NCI-H2227 (cell line): ENCODE results near the gene FRRS1L.

Source experiments
- DNase-seq: peaks from one replicate; lab custom pipeline; 2025; ENCODE audit not compliant: unreplicated experiment; lab: John Stamatoyannopoulos, UW

The FRRS1L gene

DNA sequence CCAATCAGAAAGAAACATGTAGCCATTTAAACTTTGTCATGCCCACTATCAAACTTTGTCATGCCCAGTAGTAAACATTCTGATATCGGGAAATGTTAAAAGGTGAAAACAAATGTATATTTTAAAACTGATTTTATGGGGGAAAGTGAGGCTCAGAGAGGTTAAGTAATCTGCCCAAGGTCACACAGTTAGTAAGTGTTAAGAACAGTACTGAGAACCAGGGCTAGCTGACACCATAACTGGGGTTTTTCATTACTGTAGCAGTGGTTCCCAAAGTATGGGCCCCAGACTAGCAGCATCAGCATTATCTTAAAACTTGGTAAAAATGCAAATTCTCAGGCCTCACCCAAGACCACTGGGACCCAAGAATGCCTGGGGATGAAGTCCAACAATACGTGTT is 9.9 kb upstream of the FRRS1L start:
- DNase-seq = no peak

DNA sequence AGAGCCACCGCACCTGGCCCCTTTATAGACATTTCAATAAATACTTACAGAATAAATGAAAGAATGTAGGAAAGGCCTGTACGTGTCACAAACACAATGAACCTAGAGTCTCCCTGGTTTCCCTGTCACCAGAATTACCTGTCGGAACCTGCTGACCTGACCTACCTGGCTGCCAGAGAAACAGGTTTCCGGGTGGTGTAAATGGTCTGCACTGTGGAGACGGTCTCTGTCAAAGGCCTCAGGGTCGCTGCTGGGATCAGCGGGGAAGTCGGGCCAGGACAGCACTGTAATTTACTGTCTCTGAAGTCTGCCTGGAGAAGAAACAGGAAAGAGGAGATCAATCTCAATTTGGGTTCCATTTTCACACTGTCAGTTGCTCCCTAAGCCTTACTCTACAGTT is 9.3 kb upstream of the FRRS1L start:
- no peak for DNase-seq

DNA sequence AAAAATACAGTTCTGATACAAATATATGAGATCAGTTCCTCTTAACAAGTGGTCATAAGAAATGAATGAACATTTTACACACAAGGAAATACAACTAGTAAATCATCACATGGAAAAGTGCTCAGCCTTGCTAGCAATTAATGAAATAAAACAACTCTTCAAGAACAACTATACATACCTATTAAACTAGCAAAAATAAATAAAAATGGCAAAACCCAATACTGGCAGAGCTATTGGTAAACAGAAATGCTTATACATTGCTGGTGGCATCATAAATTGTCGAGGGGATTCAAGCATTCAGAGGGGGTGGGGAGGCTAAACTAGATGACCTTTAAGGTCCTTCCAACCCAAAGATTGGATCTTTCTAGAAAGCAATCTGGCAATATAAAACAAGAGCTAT is 5.9 kb upstream of the FRRS1L start:
- DNase-seq = no peak

DNA sequence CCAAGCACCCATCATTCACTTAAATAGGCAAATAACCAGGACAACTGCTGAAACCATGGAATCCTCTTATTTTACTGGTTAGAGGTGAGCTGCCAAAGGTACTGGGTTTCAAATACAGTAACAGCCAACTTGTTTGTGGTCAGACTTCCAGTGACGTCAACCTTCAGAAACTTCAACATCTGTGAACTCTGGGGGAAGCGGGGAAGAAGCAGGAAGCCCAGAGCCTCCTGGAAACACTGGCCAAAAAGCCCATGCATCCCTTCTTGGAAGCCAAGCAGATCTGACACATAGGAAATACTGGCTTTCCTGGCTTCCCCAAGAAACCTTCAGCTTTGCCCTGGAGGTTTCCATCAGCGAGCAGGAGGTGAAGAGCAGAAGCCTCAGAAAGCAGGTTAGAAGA is 4.9 kb upstream of the FRRS1L start:
- DNase-seq = no peak

DNA sequence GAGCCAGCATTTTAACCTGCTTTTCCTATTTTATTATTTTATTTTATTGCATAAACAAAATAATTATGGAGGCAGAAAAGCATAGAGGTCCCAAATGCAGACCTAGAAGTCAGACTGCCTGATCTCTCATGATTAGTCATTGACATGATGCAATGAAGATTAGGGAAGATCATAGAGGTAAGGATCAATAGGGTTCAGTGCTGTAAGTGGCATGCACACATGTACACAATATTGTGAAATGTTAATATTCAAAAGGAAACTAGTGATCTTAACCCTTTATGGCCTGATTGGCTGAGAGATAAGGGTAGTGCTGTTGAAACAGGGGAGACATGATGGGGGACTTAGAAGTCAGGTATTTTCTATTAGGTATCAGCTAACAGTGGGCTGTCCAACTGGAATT is 1.1 kb upstream of the FRRS1L start:
- no peak for DNase-seq

DNA sequence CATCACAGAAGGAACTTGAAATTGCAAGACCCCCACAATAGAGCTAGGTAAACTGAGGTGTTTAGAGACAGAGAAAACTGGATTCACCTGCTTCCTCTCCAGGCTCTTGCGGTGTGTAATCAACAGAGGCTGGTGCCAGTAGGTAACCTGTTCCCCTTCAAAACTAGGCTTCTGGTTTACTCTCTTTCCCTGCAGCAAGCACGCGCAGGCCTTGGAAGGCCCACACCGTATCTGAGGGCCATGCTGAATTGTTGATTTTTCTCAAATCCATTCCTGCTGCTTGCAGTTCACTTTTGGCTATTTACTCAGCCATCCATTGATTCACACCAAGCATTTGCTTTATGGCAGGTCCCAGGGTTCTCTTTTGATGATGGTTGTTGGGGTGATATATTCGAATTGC is 667 bp upstream of the FRRS1L start:
- DNase-seq = no peak

DNA sequence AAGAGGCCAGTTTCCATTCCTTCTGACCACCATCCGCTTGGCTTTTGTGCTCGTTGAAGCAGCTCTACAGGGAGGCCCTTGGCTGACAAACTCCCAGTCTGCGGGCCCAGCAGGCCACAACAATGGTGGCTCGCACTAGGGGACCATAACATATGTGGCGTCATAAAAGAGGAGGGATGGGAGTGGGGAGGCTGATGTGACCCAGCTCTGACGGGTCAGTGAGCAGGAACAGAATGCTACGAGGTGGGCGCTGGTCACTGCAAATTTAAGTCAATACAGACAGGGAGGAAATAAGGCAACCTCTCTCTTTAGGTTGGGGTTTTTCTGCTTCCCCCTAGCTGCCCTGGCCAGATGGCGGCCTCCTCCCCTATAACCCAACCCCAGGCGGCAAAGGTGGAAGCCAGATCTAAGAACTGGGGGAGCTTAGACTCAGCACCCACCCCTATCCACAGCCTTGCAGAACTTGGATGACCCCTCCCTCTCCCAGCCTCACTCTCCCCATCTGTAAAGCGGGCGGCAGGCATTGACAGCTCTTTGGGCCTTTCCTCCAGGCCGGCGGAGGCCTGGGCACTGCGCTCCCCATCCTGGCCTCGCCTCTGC is 778 bp downstream of the FRRS1L start:
- peak; percentile 5 for DNase-seq

DNA sequence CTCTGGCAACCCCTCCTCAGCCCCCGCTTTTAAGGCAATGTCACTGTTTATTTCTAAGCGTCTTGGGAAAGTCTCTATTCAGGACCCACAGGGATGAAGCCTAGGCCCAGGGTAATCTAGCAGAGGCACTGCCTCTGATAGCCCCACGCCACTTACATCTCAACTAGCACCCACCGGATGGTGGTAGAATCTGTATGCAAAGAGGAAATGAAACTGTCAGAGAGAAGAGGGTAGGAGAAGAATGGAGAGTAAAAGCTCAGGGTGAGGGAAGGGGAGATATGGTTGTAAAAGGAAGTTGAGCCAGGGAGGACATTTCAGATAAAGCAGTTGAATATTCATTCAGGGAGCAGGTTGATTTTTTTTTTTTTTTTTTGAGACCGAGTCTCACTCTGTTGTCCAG is 3.0 kb downstream of the FRRS1L start:
- DNase-seq = no peak

DNA sequence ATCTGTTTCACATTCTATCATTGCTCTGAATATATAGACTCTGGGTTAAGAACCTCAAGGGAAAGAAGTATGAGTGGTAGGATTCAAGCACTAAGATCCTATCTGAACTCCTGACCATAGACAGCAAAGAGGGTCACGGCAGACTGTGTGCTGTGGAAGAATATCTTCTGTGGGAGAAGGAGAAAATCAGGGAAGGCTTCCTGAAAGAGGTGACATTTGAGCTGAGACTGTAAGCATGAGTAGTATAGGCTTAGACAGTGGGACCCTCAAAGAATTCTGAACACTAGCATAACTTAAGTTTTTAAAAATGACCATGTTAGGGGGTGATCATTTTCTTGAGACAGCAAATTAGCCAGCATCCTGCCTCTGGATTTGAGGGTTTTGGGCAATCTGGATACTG is 3.9 kb downstream of the FRRS1L start:
- no peak for DNase-seq

DNA sequence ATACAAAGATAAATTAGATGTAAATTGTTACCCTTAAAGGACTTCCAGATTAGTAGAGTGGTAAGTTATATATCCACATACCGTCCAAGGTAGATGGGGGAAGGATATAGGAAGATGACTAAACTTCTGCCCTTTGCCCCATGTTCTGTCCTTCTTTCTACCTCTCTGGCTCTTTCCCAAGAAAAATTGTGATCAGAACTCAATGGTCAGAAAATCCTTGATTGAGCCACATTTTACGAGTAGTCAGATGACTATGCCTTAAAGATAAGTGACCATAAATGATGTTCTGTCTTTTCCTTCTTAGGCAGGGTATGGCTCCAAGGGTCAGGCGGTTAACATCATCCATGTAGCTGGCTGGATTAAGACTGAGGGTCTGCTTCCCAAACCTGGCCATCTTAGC is 4.4 kb downstream of the FRRS1L start:
- DNase-seq = no peak

DNA sequence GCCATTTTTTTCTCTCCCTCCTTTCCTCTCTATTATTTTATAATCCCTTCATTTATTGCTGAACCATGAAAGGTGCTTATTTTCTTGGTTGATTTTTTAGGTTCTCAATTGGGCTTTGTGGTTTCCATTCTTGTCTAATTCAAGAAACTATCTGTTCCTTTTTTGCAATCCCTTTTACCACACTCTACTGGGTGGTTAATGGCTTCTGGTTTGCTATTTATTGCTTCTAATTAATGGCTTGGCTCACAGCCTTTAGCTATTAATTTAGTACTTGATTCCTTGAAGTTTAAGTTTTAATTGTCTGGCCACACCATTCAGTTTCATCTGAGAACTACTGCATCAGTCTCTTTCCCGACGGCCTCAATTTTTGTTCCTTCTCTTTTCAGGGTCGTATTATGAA is 5.6 kb downstream of the FRRS1L start:
- DNase-seq = no peak

DNA sequence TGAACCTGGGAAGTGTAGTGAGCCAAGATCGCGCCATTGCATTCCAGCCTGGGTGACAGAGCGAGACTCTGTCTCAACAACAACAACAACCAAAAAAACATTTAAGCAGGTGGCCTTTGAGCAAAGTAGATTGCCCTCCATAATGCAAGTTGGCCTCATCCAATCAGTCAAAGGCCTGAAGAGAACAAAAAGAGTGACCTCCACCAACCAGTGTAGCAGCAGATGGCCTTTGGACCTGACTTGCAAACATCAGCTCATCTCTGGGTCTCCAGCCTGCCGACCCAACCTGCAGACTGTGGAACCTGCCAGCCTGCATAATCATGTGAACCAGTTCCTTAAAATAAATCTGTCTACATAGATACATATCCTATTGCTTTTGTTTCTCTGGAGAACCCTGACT is 7.5 kb downstream of the FRRS1L start:
- no peak for DNase-seq

DNA sequence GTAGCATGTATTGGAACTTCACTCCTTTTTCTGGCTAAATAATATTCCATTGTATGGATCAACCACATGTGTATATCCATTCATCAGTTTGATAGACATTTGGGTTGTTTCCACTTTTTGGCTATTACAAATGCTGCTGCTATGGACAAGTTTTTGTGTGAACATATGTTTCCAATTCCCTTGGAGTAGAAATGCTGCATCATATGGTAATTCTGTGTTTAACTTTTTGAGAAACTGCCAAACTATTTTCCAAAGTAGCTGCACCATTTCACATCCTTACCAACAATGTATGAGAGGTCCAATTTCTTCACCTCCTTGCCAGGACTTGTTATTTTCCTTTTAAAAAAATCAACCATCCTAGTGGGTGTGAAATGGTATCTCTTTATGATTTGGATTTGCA is 8.4 kb downstream of the FRRS1L start:
- DNase-seq = no peak

DNA sequence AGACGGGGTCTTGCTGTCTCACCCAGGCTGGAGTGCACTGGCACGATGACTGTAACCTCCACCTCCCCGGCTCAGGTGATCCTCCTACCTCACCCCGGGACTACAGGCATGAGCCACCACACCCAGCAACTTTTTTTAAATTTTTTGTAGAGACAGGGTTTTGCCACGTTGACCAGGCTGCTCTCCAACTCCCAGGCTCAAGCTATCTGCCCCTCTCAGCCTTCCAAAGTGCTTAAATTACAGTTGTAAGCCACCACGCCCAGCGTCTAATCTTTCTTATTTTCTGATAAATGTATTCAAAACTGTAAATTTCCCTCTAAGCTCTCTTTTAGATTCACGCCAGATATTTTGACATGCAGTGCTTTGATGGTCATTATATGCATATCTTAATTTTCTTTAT is 10.3 kb downstream of the FRRS1L start:
- no peak for DNase-seq

DNA sequence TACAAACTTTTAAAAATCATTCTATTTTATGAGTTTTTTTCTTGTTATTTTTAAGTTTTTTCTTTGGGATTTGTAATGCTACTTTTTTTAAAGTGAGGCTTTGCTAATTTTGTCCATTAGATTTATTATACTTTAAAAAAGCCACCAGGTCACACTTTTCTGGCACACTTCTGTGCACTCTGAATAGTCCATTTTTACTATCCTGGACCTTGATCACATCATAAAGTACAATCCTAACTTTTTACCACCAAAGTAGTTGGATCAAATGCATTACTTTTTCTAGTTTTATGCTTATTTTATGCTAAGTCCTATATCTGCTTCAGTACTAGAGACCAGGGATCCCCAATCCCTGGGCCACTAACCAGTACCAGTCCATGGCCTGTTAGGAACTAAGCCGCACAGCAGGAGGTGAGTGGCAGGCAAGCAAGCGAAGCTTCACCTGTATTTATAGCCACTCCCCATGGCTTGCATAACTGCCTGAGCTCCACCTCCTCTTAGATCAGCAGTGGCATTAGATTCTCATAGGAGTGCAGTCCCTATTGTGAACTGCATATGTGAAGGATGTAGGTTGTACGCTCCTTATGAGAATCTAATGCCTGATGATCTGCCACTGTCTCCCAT is 16.0 kb downstream of the FRRS1L start:
- DNase-seq = no peak

DNA sequence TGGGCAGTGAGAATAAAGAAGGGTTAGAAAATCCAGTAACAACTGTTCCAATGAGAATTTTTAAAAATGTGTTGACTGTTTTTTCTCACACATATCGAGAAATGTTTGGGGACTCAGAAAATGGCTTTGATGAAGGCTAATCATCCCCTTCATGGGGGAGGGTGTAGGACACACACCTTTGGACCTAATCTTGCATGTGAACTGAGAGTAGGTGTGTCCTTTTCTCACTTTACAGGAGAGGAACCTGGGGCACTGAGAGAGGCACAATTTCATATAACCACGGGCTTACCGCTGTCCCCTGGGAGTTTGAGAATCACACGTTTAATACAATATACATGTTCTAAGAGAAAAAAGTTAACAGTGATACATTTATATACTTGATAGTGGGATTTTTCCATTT is 17.3 kb downstream of the FRRS1L start:
- no peak for DNase-seq

DNA sequence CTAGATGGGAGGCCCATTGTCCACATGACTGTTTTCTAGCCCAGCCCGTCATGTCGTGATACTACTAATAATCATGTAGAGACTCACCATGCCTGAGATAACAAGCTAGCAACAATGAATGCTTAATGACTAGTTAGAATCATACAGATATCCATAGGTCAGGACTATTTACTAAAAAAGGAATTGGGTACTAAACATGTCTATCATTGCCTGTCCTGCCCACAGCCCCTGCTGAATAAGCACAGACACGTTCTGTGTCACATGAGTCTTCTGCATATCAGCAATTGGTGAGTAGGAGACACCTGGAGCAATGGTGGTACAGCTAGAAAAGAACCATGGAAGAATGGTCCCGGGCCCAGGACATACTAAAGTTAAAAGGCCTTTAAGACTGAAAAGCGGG is 18.0 kb downstream of the FRRS1L start:
- no peak for DNase-seq

DNA sequence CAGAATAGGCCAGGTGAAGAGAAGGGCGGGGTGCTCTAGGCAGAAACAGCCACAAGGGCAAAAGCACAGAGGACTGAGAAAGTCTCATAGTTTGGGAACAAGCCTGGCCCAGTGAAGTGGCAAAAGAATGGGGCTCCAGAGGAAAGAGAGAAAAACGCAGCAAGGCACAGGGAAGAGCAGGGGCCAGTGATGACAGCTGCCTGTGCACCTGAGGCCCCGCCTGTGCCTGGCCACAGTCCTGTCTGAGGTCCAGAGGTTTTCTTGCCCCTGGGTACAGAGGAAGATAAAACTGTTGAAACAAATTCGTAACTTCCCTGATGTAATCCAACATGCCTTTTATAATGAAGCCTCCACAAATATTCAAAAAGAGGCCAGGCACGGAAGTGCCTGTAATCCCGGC is 22.0 kb downstream of the FRRS1L start:
- no peak for DNase-seq

DNA sequence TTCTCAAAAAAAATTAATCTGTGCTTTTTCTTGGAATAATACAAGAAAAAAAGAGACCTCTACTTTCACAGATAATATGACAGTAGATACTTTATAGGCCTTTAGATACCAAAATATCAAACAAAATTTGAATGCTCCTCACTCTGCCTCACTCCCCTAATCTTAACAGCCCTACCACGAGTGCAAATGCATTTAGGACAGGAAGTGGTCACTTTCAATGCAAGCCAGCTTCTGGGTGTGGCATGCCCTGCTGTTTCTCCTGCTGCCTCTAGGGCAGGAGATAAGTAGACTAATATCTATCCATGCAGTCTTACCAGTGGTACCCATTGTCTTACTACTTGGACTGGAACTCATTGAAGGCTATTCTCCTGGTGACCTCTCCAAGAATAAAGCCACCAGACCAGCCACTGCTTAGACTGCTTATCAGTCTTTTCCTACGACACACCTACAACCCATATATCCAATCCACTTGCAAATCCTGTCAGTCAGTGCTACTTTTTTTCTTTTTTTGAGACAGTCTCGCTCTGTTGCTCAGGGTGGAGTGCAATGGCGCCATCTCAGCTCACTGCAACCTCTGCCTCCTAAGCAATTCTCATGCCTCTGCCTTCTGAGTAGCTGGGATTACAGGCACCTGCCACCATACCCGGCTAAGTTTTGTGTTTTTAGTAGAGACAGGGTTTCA is 23.0 kb downstream of the FRRS1L start:
- DNase-seq = no peak

DNA sequence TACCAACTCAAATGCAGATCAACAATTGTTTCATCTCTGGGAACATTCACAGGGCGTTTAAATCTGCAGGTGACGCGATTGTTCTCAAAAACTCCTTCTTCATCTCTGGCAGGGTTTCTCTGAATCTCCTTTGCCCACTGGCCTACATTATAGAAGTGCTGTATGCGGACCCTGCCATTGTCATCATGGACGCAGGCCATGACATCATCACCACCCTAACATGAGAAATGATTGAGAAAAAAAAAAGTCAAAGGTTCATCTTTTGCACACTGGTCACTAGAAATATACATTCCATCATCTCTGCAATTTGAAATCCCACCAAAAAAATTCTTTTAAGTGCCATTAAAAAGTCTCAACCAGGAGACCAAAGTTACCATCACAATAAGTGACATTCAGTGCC is 25.7 kb downstream of the FRRS1L start:
- no peak for DNase-seq

DNA sequence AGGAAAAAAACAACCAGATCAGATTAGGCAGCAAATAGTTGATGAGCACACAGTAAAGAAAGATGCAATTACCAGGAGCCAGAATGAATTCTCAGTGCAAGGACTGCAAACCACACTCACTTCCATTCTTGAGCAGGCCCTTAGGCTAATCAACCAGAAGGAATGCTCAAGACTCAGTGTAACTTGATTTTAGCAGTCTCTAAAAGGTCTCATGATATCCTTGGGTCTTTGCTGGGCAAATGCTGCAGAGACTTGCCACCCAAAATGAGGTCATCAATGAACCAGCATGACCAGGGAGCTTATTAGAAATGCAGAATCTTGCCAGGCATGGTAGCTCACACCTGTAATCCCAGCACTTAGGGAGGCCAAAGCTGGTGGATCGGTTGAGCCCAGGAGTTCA is 27.2 kb downstream of the FRRS1L start:
- DNase-seq = no peak

DNA sequence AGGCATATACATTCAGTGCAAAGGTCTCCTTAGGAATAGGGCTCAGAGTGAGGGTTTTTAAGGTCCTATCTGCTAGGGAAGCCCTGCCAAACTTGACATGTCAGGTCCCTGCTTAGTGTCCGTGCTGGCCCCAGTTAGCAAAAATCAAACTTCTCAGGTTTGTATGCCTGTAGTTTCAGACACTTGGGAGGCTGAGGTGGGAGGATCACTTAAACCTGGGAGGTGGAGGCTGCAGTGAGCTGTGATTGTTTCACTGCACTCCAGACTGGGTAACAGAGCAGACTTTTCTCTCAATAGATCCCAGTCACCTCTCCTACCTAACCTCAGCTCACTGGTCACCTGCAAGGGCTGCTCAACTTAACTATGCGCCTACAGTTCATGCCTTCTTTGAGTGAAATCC is 28.6 kb downstream of the FRRS1L start:
- DNase-seq = no peak

DNA sequence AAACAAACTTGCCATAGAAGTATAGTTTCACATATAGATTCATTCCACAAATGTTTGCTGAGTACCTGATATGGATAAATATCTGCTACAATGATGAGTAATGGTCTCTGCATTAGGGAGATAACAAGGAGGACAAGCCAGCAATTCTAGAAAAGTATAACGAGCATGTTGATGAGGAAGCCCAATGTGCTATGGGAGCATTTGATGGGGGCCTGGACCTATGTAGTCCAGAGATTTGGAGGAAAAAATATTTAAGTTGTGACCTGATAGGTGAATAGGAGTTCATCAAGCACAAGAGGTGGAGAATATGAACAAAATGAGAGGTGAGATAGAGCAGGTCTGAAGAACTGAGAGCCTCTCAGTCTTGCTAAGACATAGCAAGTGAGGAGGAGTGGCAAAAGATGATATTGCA is 32.9 kb downstream of the FRRS1L start:
- no peak for DNase-seq
